Mammary microvascular endothelial cell (primary cell): ENCODE results near the gene PPM1M. TPM values are rescaled to one million over a fixed set of nuclear protein-coding genes. Genes with fewer than 3 reads are reported as not detected.

Source experiments
- total RNA-seq: library from RNA; depleted of rRNA; stranded (reverse); fragments of >200 nt; gene quantifications from 2 replicates; pipeline ENCODE4 v1.2.3, GENCODE V29; 2015

PPM1M gene
- total RNA-seq: 6.5 and 9.2 TPM in 2 replicates

GRCh38 chr3:52245322-52246263 is at the start of gene PPM1M:
Gene PPM1M, plus strand, starts transcription at chr3:52245759. Its CDS starts 66 bp downstream, at chr3:52245825.

GRCh38 chr3:52197842-52198625 is 47.5 kb upstream of the PPM1M start, which contains the start of gene ALAS1:
Gene ALAS1, plus strand, starts transcription at chr3:52198160. Its CDS starts 1,082 bp downstream, at chr3:52199242.

GRCh38 chr3:52225452-52226228 is 19.9 kb upstream of the PPM1M start, which contains the start of gene TLR9:
Gene TLR9, minus strand, starts transcription at chr3:52225645. Its CDS starts 116 bp downstream, at chr3:52225529.

DNA sequence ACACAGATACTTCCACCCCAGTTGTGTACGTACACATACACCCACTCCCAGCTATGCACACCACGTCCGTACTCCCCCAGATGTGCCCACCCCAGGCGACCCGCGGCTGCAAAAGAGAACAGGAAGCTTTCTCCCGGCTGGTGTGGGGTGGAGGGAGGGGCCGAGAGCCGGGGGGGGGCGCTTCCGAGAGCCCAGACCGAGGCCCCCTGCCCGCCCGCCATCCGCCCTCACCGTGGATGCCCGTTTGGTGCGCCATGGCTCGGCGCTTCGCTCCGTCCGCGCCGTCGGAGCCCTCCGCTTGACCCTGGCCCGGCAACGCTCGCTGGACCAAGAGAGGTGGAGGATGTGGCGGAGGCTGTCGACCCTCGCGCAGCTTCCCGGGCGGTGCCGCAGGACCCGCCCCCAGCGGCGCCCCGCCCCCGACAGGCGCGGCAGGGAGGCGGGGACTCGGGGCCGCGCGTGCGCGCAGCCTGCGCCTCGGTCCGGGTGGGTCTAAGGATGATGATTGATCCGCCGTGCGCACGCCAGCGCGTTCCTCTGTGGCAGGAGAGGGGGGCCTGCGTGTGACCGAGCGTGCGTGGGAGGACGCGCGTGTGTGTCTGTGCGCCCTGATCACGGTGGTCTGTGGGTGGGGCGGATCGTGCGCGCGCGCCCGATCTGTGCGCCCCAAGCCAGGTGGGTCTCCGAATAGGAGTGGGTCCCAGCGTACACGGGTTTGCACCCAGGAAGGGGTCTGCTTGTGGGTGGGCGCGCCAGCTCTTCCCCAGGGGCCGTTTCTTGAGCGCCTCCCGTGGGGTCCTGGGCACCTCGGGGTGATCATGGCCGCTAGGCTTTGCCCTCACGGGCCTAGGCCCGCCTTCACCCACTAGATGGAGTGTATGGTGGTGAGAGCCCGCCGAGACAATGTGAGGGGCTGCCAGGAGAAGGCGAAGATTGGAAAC is 6.5 kb upstream of the PPM1M start, which contains the start of gene TWF2:
Gene TWF2 (minus strand): TSS at position 398 of the 941 bp plus-strand sequence. CDS start 142 bp downstream, at position 256.

GRCh38 chr3:52278510-52279069 is 33.0 kb downstream of the PPM1M start, which contains the start of gene WDR82:
Gene WDR82, minus strand, starts transcription at chr3:52278649. Its CDS starts 288 bp downstream, at chr3:52278361.

Other genes with a start within 250 kb of the PPM1M start
- gene RPL29, start 249.9 kb upstream of the PPM1M start, total RNA-seq: 1,551 and 1,914 TPM in 2 replicates
- 19.6 and 30.7 TPM in 2 replicates for gene DUSP7, start 189.2 kb upstream of the PPM1M start, total RNA-seq
- gene POC1A, start 91.3 kb upstream of the PPM1M start, total RNA-seq: 14.8 and 19.7 TPM in 2 replicates
- 61.3 and 61.8 TPM in 2 replicates for gene ALAS1, start 47.6 kb upstream of the PPM1M start, total RNA-seq
- not detected in 2 replicates for gene TLR9, start 20.1 kb upstream of the PPM1M start, total RNA-seq
- gene TWF2, start 6.6 kb upstream of the PPM1M start, total RNA-seq: 130 and 132 TPM in 2 replicates
- 46.0 and 47.0 TPM in 2 replicates for gene WDR82, start 32.9 kb downstream of the PPM1M start, total RNA-seq
- 15.0 and 15.6 TPM in 2 replicates for gene GLYCTK, start 42.1 kb downstream of the PPM1M start, total RNA-seq
- gene DNAH1, start 70.6 kb downstream of the PPM1M start, total RNA-seq: 1.00 and 1.3 TPM in 2 replicates
- gene BAP1, start 164.2 kb downstream of the PPM1M start, total RNA-seq: 56.0 and 108 TPM in 2 replicates
- 5.6 and 8.9 TPM in 2 replicates for gene PHF7, start 164.9 kb downstream of the PPM1M start, total RNA-seq
- gene SEMA3G, start 199.3 kb downstream of the PPM1M start, total RNA-seq: 3.5 and 3.6 TPM in 2 replicates
- not detected in 2 replicates for gene TNNC1, start 208.3 kb downstream of the PPM1M start, total RNA-seq
- gene NISCH, start 209.8 kb downstream of the PPM1M start, total RNA-seq: 24.0 and 27.5 TPM in 2 replicates
- gene STAB1, start 249.6 kb downstream of the PPM1M start, total RNA-seq: 149 and 154 TPM in 2 replicates